SK-N-SH treated with all-trans-retinoic acid at 6 μM for 48 hours (cell line): ENCODE measurements around the gene SLC17A4.

Experiments
- ATAC-seq: fragments of 200-7000 bp; cut with Tn5 transposase; 3 replicates; pipeline ENCODE4 v1.9.1; 2020; ENCODE audit warnings: mild to moderate bottlenecking, moderate library complexity
- ARNTL ChIP-seq: fragments of 450-650 bp; formaldehyde crosslinking; IDR thresholded peaks from 2 replicates; pipeline ENCODE4 v1.5.0; 2020; ENCODE audit warnings: low read depth, mild to moderate bottlenecking, moderate library complexity, borderline replicate concordance
- BACH2 ChIP-seq: fragments of 250-450 bp; sonication (Bioruptor Pico); IDR thresholded peaks from 2 replicates; pipeline ENCODE4 v1.9.0; 2021; ENCODE audit warnings: mild to moderate bottlenecking, borderline replicate concordance
- CSDC2 ChIP-seq: fragments of 250-450 bp; sonication (Bioruptor Pico); IDR thresholded peaks from 2 replicates; pipeline ENCODE4 v1.5.0; 2020; ENCODE audit warnings: mild to moderate bottlenecking, moderate library complexity
- ESRRG ChIP-seq: fragments of 250-450 bp; sonication (Bioruptor Pico); IDR thresholded peaks from 2 replicates; pipeline ENCODE4 v1.6.1; 2021; ENCODE audit warnings: mild to moderate bottlenecking
- GLIS3 ChIP-seq: fragments of 250-450 bp; sonication (Bioruptor Pico); IDR thresholded peaks from 2 replicates; pipeline ENCODE4 v1.5.0; 2020; ENCODE audit warnings: mild to moderate bottlenecking, moderate library complexity
- ISL1 ChIP-seq: fragments of 250-450 bp; sonication (Bioruptor Pico); IDR thresholded peaks from 2 replicates; pipeline ENCODE4 v2.1.2; 2022; ENCODE audit warnings: mild to moderate bottlenecking, moderate library complexity
- OSR1 ChIP-seq: fragments of 250-450 bp; sonication (Bioruptor Pico); IDR thresholded peaks from 2 replicates; pipeline ENCODE4 v1.8.0; 2022; ENCODE audit warnings: moderate library complexity, mild to moderate bottlenecking, inconsistent platforms
- PPARA ChIP-seq: fragments of 250-450 bp; sonication (Bioruptor Pico); IDR thresholded peaks from 2 replicates; pipeline ENCODE4 v1.5.0; 2020; ENCODE audit warnings: mild to moderate bottlenecking, borderline replicate concordance
- RARB ChIP-seq: fragments of 250-450 bp; sonication (Bioruptor Pico); IDR thresholded peaks from 2 replicates; pipeline ENCODE4 v1.8.0; 2021; ENCODE audit warnings: mild to moderate bottlenecking, moderate library complexity
- SNAI2 ChIP-seq: fragments of 250-450 bp; sonication (Bioruptor Pico); IDR thresholded peaks from 2 replicates; pipeline ENCODE4 v1.5.0; 2020; ENCODE audit warnings: mild to moderate bottlenecking, moderate library complexity
- TCF4 ChIP-seq: fragments of 250-450 bp; sonication (Bioruptor Pico); IDR thresholded peaks from 2 replicates; pipeline ENCODE4 v1.8.0; 2021; ENCODE audit warnings: mild to moderate bottlenecking, moderate library complexity, borderline replicate concordance
- TOX ChIP-seq: fragments of 250-450 bp; sonication (Bioruptor Pico); IDR thresholded peaks from 2 replicates; pipeline ENCODE4 v1.8.0; 2021; ENCODE audit warnings: mild to moderate bottlenecking, moderate library complexity, borderline replicate concordance
- ZC3H10 ChIP-seq: fragments of 250-450 bp; sonication (Bioruptor Pico); IDR thresholded peaks from 2 replicates; pipeline ENCODE4 v1.5.1; 2021; ENCODE audit warnings: mild to moderate bottlenecking, moderate library complexity
- ZFP3 ChIP-seq: fragments of 250-450 bp; sonication (Bioruptor Pico); IDR thresholded peaks from 2 replicates; pipeline ENCODE4 v1.5.0; 2020; ENCODE audit warnings: mild to moderate bottlenecking, moderate library complexity
- ZFP30 ChIP-seq: fragments of 450-650 bp; formaldehyde crosslinking; IDR thresholded peaks from 2 replicates; pipeline ENCODE4 v1.5.0; 2022; ENCODE audit warnings: mild to moderate bottlenecking, moderate library complexity
- ZNF565 ChIP-seq: fragments of 450-650 bp; formaldehyde crosslinking; conservative IDR thresholded peaks from 2 replicates; pipeline ENCODE4 v1.5.0; 2020; ENCODE audit warnings: low read depth, mild to moderate bottlenecking, moderate library complexity
- ZNF70 ChIP-seq: fragments of 450-650 bp; formaldehyde crosslinking; IDR thresholded peaks from 2 replicates; pipeline ENCODE4 v1.5.0; 2020; ENCODE audit warnings: mild to moderate bottlenecking, moderate library complexity
- ZNF8 ChIP-seq: fragments of 450-650 bp; formaldehyde crosslinking; IDR thresholded peaks from 2 replicates; pipeline ENCODE4 v1.5.0; 2020; ENCODE audit warnings: mild to moderate bottlenecking, moderate library complexity
- TF ChIP-seq, protein P1 (sequence below): fragments of 250-450 bp; sonication (Bioruptor Pico); IDR thresholded peaks from 2 replicates; pipeline ENCODE4 v1.8.0; 2021; ENCODE audit warnings: low read depth, mild to moderate bottlenecking, moderate library complexity, borderline replicate concordance
- TF ChIP-seq, protein P2 (sequence below): fragments of 250-450 bp; sonication (Bioruptor Pico); IDR thresholded peaks from 2 replicates; pipeline ENCODE4 v1.5.1; 2021; ENCODE audit warnings: mild to moderate bottlenecking, moderate library complexity
- TF ChIP-seq, protein P3 (sequence below): fragments of 250-450 bp; sonication (Bioruptor Pico); IDR thresholded peaks from 2 replicates; pipeline ENCODE4 v1.5.0; 2020; ENCODE audit warnings: mild to moderate bottlenecking, moderate library complexity
- TF ChIP-seq, protein P4 (sequence below): fragments of 250-450 bp; sonication (Bioruptor Pico); IDR thresholded peaks from 2 replicates; pipeline ENCODE4 v1.8.0; 2020; ENCODE audit warnings: mild to moderate bottlenecking, moderate library complexity, borderline replicate concordance

The SLC17A4 gene

DNA sequence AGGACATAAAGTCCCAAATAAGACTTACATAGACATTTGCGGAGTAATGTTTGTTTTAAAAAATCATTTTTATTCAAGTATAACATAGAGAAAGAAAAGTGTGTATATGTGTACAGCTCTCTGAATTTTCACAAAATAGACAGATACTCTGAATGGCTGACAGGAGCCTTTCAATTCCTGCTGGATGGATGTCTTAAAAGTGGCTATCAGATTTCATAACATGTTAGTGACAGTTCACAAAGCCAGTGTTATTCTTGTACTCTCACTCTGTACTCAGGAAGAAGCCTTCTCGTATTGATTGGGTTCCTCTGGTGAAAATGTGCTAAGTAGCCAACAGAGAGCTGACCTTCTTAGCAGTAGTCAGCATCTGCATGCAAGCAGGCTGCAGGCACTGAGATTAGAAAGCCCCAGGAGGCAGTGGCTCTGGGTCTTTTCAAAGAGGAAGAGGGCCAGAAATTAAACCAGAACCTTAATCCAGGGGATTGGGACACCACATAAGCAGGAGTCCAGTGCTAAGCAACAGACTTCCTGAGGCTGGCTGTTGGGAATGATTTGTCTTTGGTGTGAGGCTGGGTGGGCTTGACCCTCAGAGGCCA is 19.7 kb downstream of the SLC17A4 start:
- no peak for TF ChIP-seq ESRRG (CRISPR knock-in tag)
- no peak for TF ChIP-seq ZNF565
- no peak for TF ChIP-seq RARB (CRISPR knock-in tag)
- TF ChIP-seq ZNF8: no peak
- TF ChIP-seq BACH2 (CRISPR knock-in tag): no peak
- TF ChIP-seq, protein P1, sequence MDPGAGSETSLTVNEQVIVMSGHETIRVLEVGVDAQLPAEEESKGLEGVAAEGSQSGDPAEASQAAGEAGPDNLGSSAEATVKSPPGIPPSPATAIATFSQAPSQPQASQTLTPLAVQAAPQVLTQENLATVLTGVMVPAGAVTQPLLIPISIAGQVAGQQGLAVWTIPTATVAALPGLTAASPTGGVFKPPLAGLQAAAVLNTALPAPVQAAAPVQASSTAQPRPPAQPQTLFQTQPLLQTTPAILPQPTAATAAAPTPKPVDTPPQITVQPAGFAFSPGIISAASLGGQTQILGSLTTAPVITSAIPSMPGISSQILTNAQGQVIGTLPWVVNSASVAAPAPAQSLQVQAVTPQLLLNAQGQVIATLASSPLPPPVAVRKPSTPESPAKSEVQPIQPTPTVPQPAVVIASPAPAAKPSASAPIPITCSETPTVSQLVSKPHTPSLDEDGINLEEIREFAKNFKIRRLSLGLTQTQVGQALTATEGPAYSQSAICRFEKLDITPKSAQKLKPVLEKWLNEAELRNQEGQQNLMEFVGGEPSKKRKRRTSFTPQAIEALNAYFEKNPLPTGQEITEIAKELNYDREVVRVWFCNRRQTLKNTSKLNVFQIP (CRISPR knock-in tag): no peak
- no peak for TF ChIP-seq ZFP3 (CRISPR knock-in tag)
- TF ChIP-seq, protein P2, sequence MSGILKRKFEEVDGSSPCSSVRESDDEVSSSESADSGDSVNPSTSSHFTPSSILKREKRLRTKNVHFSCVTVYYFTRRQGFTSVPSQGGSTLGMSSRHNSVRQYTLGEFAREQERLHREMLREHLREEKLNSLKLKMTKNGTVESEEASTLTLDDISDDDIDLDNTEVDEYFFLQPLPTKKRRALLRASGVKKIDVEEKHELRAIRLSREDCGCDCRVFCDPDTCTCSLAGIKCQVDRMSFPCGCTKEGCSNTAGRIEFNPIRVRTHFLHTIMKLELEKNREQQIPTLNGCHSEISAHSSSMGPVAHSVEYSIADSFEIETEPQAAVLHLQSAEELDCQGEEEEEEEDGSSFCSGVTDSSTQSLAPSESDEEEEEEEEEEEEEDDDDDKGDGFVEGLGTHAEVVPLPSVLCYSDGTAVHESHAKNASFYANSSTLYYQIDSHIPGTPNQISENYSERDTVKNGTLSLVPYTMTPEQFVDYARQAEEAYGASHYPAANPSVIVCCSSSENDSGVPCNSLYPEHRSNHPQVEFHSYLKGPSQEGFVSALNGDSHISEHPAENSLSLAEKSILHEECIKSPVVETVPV: no peak
- TF ChIP-seq ZC3H10 (CRISPR knock-in tag): no peak
- no peak for TF ChIP-seq SNAI2 (CRISPR knock-in tag)
- no peak for TF ChIP-seq ISL1 (CRISPR knock-in tag)
- TF ChIP-seq OSR1: no peak
- no peak for TF ChIP-seq ZFP30 (CRISPR knock-in tag)
- TF ChIP-seq TCF4: no peak
- TF ChIP-seq, protein P3, sequence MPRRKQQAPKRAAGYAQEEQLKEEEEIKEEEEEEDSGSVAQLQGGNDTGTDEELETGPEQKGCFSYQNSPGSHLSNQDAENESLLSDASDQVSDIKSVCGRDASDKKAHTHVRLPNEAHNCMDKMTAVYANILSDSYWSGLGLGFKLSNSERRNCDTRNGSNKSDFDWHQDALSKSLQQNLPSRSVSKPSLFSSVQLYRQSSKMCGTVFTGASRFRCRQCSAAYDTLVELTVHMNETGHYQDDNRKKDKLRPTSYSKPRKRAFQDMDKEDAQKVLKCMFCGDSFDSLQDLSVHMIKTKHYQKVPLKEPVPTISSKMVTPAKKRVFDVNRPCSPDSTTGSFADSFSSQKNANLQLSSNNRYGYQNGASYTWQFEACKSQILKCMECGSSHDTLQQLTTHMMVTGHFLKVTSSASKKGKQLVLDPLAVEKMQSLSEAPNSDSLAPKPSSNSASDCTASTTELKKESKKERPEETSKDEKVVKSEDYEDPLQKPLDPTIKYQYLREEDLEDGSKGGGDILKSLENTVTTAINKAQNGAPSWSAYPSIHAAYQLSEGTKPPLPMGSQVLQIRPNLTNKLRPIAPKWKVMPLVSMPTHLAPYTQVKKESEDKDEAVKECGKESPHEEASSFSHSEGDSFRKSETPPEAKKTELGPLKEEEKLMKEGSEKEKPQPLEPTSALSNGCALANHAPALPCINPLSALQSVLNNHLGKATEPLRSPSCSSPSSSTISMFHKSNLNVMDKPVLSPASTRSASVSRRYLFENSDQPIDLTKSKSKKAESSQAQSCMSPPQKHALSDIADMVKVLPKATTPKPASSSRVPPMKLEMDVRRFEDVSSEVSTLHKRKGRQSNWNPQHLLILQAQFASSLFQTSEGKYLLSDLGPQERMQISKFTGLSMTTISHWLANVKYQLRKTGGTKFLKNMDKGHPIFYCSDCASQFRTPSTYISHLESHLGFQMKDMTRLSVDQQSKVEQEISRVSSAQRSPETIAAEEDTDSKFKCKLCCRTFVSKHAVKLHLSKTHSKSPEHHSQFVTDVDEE: no peak
- no peak for TF ChIP-seq CSDC2 (CRISPR knock-in tag)
- TF ChIP-seq, all 23 proteins: peak for 0
- no peak for ATAC-seq

DNA sequence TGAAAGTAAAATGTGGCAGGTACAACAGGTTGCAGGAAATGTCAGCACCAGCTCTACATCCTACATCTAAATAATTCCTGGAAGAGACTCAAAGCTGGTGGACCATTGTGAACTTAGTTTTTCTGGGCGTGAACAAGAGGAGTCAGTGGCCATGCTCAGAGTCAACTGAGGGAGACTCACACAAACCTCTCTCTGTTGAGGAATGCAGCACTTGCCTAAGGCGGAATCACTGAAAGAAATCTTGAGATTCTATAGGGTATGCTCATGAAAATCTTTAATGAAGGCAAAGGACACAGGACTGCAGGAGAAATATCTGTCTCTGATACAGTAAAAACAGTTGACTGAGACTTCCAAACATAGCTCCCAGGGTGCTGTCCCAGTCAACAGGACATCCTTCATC is 22.5 kb downstream of the SLC17A4 start:
- TF ChIP-seq ZC3H10 (CRISPR knock-in tag): no peak
- no peak for TF ChIP-seq ZNF565
- TF ChIP-seq ESRRG (CRISPR knock-in tag): no peak
- TF ChIP-seq ARNTL (CRISPR knock-in tag): no peak
- TF ChIP-seq, protein P1 (CRISPR knock-in tag): no peak
- no peak for TF ChIP-seq CSDC2 (CRISPR knock-in tag)
- TF ChIP-seq TOX (CRISPR knock-in tag): no peak
- TF ChIP-seq TCF4: no peak
- no peak for TF ChIP-seq ZNF70 (CRISPR knock-in tag)
- no peak for TF ChIP-seq GLIS3
- TF ChIP-seq PPARA (CRISPR knock-in tag): no peak
- ATAC-seq: no peak

DNA sequence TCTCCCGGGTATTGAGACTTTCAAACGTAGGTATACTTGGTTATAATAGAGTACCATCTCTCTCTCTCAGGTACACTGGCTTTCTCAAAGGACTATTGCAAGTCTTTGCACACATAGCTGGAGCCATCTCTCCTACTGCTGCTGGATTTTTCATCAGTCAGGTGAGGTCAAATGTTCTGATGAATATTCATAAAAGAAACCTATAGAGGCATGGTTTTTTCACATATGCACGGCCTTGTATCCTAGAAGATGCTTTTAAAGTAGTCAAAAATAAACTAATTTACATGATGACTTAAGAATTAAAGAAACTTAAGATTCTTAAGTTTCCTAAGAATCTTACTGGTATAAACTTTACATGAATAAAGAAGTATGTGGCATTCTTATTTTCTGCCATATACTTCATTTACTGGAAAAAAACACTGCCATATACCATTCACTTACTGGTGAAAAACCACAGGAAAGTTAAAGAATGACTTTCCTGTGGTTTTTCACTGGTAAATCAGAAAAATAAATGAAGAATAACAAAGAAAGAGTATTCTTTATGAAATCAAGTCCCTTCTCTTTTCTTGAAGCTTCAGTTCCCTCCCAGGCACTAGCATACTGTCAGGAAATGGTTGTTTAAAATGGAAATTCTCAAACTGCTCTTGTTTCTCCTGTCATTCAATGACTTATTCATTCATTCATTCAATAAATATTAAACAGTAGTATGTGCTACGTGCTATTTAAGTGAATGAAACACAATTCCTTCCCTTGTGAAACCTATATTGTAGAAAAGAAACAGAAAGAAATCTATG is 23.5 kb downstream of the SLC17A4 start:
- ATAC-seq: no peak
- TF ChIP-seq PPARA (CRISPR knock-in tag): no peak
- TF ChIP-seq, protein P3: no peak
- TF ChIP-seq TOX (CRISPR knock-in tag): no peak
- TF ChIP-seq SNAI2 (CRISPR knock-in tag): no peak
- TF ChIP-seq TCF4: no peak
- TF ChIP-seq ESRRG (CRISPR knock-in tag): no peak
- no peak for TF ChIP-seq GLIS3
- TF ChIP-seq, protein P4, sequence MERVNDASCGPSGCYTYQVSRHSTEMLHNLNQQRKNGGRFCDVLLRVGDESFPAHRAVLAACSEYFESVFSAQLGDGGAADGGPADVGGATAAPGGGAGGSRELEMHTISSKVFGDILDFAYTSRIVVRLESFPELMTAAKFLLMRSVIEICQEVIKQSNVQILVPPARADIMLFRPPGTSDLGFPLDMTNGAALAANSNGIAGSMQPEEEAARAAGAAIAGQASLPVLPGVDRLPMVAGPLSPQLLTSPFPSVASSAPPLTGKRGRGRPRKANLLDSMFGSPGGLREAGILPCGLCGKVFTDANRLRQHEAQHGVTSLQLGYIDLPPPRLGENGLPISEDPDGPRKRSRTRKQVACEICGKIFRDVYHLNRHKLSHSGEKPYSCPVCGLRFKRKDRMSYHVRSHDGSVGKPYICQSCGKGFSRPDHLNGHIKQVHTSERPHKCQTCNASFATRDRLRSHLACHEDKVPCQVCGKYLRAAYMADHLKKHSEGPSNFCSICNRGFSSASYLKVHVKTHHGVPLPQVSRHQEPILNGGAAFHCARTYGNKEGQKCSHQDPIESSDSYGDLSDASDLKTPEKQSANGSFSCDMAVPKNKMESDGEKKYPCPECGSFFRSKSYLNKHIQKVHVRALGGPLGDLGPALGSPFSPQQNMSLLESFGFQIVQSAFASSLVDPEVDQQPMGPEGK: no peak
- no peak for TF ChIP-seq ZFP3 (CRISPR knock-in tag)
- TF ChIP-seq, protein P1 (CRISPR knock-in tag): no peak
- TF ChIP-seq RARB (CRISPR knock-in tag): no peak
- TF ChIP-seq ZFP30 (CRISPR knock-in tag): no peak
- no peak for TF ChIP-seq ZNF8
